HepG2 (cell line): ENCODE measurements around the gene MAP3K20. TPM values are rescaled to one million over a fixed set of nuclear protein-coding genes. Genes with fewer than 3 reads are reported as not detected.

ENCODE experiments used
- ATAC-seq: fragments of 200-7000 bp; cut with Tn5 transposase; 3 replicates; pipeline ENCODE4 v1.9.1; 2020; ENCODE audit warnings: mild to moderate bottlenecking, moderate library complexity
- BruUV-seq: library from RNA; stranded (reverse); fragments of 400-500 nt; replicated peaks from 2 replicates; lab custom pipeline; 2021; lab: Mats Ljungman, UMichigan
- CTCF ChIA-PET: fragments of 300-600 bp; formaldehyde crosslinking; extraction: SDS; loops from one replicate; lab custom pipeline; 2021; ENCODE audit warnings: low total read pairs, inconsistent platforms, low intra/inter-chr PET ratio; lab: Yijun Ruan, JAX
- POLR2A ChIA-PET: fragments of 350-600 bp; sonication (Branson Sonifier 250); formaldehyde crosslinking; loops from one replicate; lab custom pipeline; 2020; ENCODE audit warnings: antibody characterized with exemption, inconsistent platforms; lab: Yijun Ruan, JAX
- DNase-seq: peaks from one replicate; pipeline ENCODE4 v3.0.0-alpha.2; 2015; ENCODE audit warnings: low spot score
- FAIRE-seq: peaks from 3 replicates; lab custom pipeline; 2011; peaks lifted over from hg19 to GRCh38; lab: Jason Lieb, UNC
- H2AFZ ChIP-seq: one replicate; pipeline ENCODE4 v1.6.1; 2011; ENCODE audit warnings: low read length, inconsistent platforms
- H3K27ac ChIP-seq: fragments of 300-600 bp; 3 replicates; pipeline ENCODE4 v1.8.0; 2011; ENCODE audit warnings: mixed run types, mild to moderate bottlenecking, mixed read lengths, low read length, inconsistent platforms; ENCODE audit not compliant: insufficient read depth; ENCODE audit errors: extremely low read length
- H3K27me3 ChIP-seq, 2 experiments: fragments of 200-600 bp in 1 of 2; 2 replicates in 1 of 2; 3 replicates in 1 of 2; pipeline versions ENCODE4 v1.6.0 to v1.8.0; 2011; ENCODE audit warnings: low read length in 2 of 2, mild to moderate bottlenecking in 2 of 2, moderate library complexity in 2 of 2, inconsistent platforms in 1 of 2; ENCODE audit not compliant: insufficient read depth in 2 of 2, control insufficient read depth in 1 of 2
- H3K36me3 ChIP-seq, 2 experiments: fragments of 200-600 bp in 1 of 2; replicated peaks in 1 of 2; 2 replicates in 1 of 2; 3 replicates in 1 of 2; pipeline versions ENCODE4 v1.5.1 to v1.8.0; 2011; ENCODE audit warnings: low read length in 2 of 2, inconsistent platforms in 1 of 2; ENCODE audit not compliant: insufficient read depth in 2 of 2, control insufficient read depth in 1 of 2
- H3K4me1 ChIP-seq: 2 replicates; pipeline ENCODE4 v1.5.1; 2012; ENCODE audit warnings: low read length, inconsistent platforms; ENCODE audit not compliant: insufficient read depth
- H3K4me2 ChIP-seq: 2 replicates; pipeline ENCODE4 v1.6.0; 2011; ENCODE audit warnings: low read depth, low read length, inconsistent platforms
- H3K4me3 ChIP-seq, 3 experiments: fragments of 200-600 bp in 1 of 3; sonication (generic), shearing (Covaris generic) in 1 of 3; replicated peaks in 1 of 3; 2 replicates each; pipeline ENCODE4 v1.5.1; 2011 to 2016; ENCODE audit warnings: low read length in 3 of 3, inconsistent platforms in 2 of 3, low read depth in 2 of 3, mild to moderate bottlenecking in 2 of 3, control low read depth in 1 of 3, mixed read lengths in 1 of 3; ENCODE audit not compliant: insufficient read depth in 1 of 3
- H3K79me2 ChIP-seq: one replicate; pipeline ENCODE4 v1.6.1; 2011; ENCODE audit warnings: low read length, inconsistent platforms; ENCODE audit not compliant: insufficient read depth
- H3K9ac ChIP-seq: 2 replicates; pipeline ENCODE4 v1.6.0; 2011; ENCODE audit warnings: mild to moderate bottlenecking, low read depth, low read length, inconsistent platforms; ENCODE audit not compliant: insufficient read depth
- H3K9me3 ChIP-seq: 2 replicates; pipeline ENCODE4 v1.5.1; 2012; ENCODE audit warnings: mild to moderate bottlenecking, low read length
- H4K20me1 ChIP-seq: 2 replicates; pipeline ENCODE4 v1.6.0; 2011; ENCODE audit warnings: inconsistent platforms, mild to moderate bottlenecking, low read length, moderate library complexity; ENCODE audit not compliant: insufficient read depth
- CHD2 ChIP-seq: IDR thresholded peaks from 2 replicates; pipeline ENCODE4 v1.6.1; 2011; ENCODE audit warnings: low read depth, low read length, improper control_type of control experiment
- JUND ChIP-seq: sonication (generic); formaldehyde crosslinking; IDR thresholded peaks from 2 replicates; pipeline ENCODE4 v1.8.0; 2022; ENCODE audit warnings: mild to moderate bottlenecking, missing genetic modification reagents
- KLF16 ChIP-seq, 2 experiments: sonication (generic) in 1 of 2; formaldehyde crosslinking in 1 of 2; IDR thresholded peaks; 2 replicates each; pipeline versions ENCODE4 v1.6.1 to v1.8.0; 2016 to 2023; ENCODE audit warnings: missing genetic modification reagents in 2 of 2, missing compliant biosample characterization in 1 of 2
- PCBP1 ChIP-seq: fragments of 200-400 bp; formaldehyde crosslinking; IDR thresholded peaks from 2 replicates; pipeline ENCODE4 v1.6.1; 2017; ENCODE audit warnings: mild to moderate bottlenecking, low read depth, low read length, borderline replicate concordance
- RFXAP ChIP-seq: sonication (generic); formaldehyde crosslinking; IDR thresholded peaks from 2 replicates; pipeline ENCODE4 v1.4.0; 2020; ENCODE audit warnings: missing genetic modification reagents, borderline replicate concordance
- ZKSCAN5 ChIP-seq: sonication (generic); formaldehyde crosslinking; IDR thresholded peaks from 2 replicates; pipeline ENCODE4 v1.5.1; 2020; ENCODE audit warnings: mild to moderate bottlenecking, missing genetic modification reagents
- ZNF143 ChIP-seq: sonication (generic); formaldehyde crosslinking; IDR thresholded peaks from 2 replicates; pipeline ENCODE4 v1.4.0; 2020; ENCODE audit warnings: missing genetic modification reagents
- ZNF724P ChIP-seq: sonication (generic); formaldehyde crosslinking; IDR thresholded peaks from 2 replicates; pipeline ENCODE4 v1.8.0; 2022; ENCODE audit warnings: missing genetic modification reagents, borderline replicate concordance
- WGBS: methylation state at CpG from one replicate; pipeline ENCODE4 v1.1.6; 2017; ENCODE audit warnings: low lambda C conversion rate; 5-methylcytosine and 5-hydroxymethylcytosine counted together
- in situ Hi-C: cut with HindIII; loops from 2 replicates; pipeline ENCODE4 v1.10.0; 2017; ENCODE audit warnings: low pct_unique_long_range_greater_than_20kb; ENCODE audit not compliant: extremely low pct_ligation_motif_present
- intact Hi-C: fragments of 100-400 bp; cut with micrococcal nuclease; formaldehyde crosslinking; loops from one replicate; pipeline ENCODE4 v1.10.0; 2022; ENCODE audit not compliant: unreplicated experiment
- polyA plus RNA-seq, 8 experiments: library from polyadenylated mRNA; depleted of rRNA in 3 of 8; stranded (reverse) in 7 of 8; unstranded in 1 of 8; fragments of >200 nt; fragmentation: Illumina TruSeq in 4 of 8; extraction: Trizol in 4 of 8; gene quantifications; 2 replicates each; pipeline versions ENCODE4 v1.2.1 to v1.2.3, GENCODE V29; 2011 to 2016; ENCODE audit warnings: low read depth in 4 of 8, missing spikeins in 1 of 8, mixed read lengths in 1 of 8; ENCODE audit not compliant: insufficient read depth in 1 of 8
- total RNA-seq, 5 experiments: library from RNA; depleted of rRNA; stranded (reverse); fragments of >200 nt; fragmentation: Illumina TruSeq; extraction: Trizol; gene quantifications; 2 replicates each; pipeline ENCODE4 v1.2.3, GENCODE V29; 2016; ENCODE audit warnings: low read depth in 1 of 5
- TF ChIP-seq, protein P1 (sequence below): sonication (generic); formaldehyde crosslinking; conservative IDR thresholded peaks from 2 replicates; pipeline ENCODE4 v1.8.0; 2022; ENCODE audit warnings: low read depth, missing genetic modification reagents
- TF ChIP-seq, protein P2 (sequence below): sonication (generic); formaldehyde crosslinking; IDR thresholded peaks from one replicate; pipeline ENCODE4 v1.5.1; 2020; ENCODE audit warnings: mild to moderate bottlenecking, missing genetic modification reagents; ENCODE audit errors: not compliant biosample characterization
- TF ChIP-seq, protein P3 (sequence below): IDR thresholded peaks from 2 replicates; pipeline ENCODE4 v1.6.1; 2016; ENCODE audit warnings: low read depth, control low read depth

The MAP3K20 gene
- total and polyA plus RNA-seq, 2 of the 13 experiments (the other 11 are each of a cell fraction or from before 2014, with no cell fraction given), result 5.2 to 13.5 TPM

DNA sequence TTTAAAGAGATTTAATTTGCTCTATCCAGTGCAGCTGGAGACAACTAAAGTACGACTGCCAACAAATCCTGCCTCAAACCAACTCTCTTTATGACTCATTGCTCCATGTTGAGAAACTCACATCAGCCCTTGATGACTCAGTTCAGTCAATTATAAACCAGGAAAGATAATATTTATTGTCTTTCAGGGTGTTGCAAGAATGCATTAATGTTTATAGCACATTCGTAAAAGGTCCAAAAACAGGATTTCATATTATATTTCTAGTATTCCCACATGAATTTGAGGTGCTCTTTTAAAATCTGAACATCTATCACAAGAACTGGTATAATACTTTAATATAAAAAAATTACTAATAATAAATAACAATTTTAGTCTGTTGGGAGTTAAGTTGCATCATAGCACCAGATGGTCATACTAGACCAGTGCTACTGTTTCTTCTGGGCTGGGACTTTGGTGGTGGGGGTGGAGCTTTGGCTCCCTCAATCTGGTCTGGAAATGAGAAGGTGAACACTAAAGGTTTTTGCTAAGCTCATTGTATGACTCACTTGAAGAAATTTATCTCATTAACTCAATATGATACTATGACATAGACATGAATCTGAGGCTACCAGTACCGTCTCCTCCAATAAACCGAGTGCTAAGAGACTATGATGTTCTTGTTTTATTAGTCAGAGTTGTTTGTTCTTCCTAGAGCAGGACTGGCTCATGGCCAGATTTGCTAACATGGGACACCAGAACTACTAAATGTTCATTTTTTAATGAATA is 26.6 kb upstream of the MAP3K20 start (continued):
- TF ChIP-seq ZNF724P (no peak), PCBP1 (no peak)

DNA sequence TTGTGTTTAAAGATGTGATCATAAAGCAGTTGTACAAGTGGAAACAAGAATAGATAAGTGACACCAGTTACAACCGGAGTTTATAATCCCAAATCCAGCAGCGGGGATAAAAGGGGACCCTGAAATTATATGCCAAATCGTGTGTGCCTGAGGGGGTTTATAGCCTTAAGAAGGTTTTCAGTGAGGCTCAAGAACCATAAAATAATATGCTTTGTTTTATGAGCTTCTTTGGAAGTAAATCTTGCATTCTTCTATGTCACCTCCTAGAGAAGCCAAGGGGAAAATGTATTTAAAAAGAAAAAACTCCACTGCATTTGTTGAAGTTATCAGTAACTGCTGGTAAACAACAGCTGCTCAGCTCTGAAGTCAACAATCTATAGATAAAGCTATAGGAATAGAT is 25.8 kb upstream of the MAP3K20 start:
- BruUV-seq, result no TSS peak
- FAIRE-seq (no peak), ATAC-seq (no peak), DNase-seq (no peak)
- POLR2A ChIA-PET, result interaction anchor here (0.9 to 1.6 kb wide), 4 partner anchors 9 to 28 kb away, joined by 3 to 12 read pairs (median 6); no protein-coding TSS in a partner anchor
- H4K20me1 ChIP-seq, result no peaks in the 10 kb centered on the region
- H2AFZ ChIP-seq, result no peak overlapping the region
- no peak overlapping the region for H3K4me3 ChIP-seq
- no peak overlapping the region for H3K27ac ChIP-seq
- no peak for TF ChIP-seq JUND (CRISPR knock-in tag)
- TF ChIP-seq, protein P1, sequence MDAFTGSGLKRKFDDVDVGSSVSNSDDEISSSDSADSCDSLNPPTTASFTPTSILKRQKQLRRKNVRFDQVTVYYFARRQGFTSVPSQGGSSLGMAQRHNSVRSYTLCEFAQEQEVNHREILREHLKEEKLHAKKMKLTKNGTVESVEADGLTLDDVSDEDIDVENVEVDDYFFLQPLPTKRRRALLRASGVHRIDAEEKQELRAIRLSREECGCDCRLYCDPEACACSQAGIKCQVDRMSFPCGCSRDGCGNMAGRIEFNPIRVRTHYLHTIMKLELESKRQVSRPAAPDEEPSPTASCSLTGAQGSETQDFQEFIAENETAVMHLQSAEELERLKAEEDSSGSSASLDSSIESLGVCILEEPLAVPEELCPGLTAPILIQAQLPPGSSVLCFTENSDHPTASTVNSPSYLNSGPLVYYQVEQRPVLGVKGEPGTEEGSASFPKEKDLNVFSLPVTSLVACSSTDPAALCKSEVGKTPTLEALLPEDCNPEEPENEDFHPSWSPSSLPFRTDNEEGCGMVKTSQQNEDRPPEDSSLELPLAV, result no peak
- TF ChIP-seq ZNF143 (CRISPR knock-in tag), result no peak
- TF ChIP-seq RFXAP (CRISPR knock-in tag), result no peak
- TF ChIP-seq, protein P2, sequence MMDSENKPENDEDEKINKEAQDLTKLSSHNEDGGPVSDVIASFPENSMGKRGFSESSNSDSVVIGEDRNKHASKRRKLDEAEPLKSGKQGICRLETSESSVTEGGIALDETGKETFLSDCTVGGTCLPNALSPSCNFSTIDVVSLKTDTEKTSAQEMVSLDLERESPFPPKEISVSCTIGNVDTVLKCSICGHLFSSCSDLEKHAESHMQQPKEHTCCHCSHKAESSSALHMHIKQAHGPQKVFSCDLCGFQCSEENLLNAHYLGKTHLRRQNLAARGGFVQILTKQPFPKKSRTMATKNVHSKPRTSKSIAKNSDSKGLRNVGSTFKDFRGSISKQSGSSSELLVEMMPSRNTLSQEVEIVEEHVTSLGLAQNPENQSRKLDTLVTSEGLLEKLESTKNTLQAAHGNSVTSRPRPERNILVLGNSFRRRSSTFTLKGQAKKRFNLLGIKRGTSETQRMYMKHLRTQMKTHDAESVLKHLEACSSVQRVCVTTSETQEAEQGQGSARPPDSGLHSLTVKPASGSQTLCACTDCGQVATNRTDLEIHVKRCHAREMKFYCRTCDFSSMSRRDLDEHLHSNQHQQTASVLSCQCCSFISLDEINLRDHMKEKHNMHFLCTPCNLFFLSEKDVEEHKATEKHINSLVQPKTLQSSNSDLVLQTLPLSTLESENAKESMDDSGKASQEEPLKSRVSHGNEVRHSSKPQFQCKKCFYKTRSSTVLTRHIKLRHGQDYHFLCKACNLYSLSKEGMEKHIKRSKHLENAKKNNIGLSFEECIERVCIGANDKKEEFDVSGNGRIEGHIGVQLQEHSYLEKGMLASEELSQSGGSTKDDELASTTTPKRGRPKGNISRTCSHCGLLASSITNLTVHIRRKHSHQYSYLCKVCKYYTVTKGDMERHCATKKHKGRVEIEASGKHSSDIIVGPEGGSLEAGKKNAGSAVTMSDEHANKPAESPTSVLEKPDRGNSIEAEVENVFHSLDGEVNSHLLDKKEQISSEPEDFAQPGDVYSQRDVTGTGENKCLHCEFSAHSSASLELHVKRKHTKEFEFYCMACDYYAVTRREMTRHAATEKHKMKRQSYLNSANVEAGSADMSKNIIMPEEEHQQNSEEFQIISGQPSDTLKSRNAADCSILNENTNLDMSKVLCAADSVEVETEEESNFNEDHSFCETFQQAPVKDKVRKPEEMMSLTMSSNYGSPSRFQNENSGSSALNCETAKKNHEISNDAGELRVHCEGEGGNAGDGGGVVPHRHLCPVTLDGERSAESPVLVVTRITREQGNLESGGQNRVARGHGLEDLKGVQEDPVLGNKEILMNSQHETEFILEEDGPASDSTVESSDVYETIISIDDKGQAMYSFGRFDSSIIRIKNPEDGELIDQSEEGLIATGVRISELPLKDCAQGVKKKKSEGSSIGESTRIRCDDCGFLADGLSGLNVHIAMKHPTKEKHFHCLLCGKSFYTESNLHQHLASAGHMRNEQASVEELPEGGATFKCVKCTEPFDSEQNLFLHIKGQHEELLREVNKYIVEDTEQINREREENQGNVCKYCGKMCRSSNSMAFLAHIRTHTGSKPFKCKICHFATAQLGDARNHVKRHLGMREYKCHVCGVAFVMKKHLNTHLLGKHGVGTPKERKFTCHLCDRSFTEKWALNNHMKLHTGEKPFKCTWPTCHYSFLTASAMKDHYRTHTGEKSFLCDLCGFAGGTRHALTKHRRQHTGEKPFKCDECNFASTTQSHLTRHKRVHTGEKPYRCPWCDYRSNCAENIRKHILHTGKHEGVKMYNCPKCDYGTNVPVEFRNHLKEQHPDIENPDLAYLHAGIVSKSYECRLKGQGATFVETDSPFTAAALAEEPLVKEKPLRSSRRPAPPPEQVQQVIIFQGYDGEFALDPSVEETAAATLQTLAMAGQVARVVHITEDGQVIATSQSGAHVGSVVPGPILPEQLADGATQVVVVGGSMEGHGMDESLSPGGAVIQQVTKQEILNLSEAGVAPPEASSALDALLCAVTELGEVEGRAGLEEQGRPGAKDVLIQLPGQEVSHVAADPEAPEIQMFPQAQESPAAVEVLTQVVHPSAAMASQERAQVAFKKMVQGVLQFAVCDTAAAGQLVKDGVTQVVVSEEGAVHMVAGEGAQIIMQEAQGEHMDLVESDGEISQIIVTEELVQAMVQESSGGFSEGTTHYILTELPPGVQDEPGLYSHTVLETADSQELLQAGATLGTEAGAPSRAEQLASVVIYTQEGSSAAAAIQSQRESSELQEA, result no peak
- TF ChIP-seq, protein P3, sequence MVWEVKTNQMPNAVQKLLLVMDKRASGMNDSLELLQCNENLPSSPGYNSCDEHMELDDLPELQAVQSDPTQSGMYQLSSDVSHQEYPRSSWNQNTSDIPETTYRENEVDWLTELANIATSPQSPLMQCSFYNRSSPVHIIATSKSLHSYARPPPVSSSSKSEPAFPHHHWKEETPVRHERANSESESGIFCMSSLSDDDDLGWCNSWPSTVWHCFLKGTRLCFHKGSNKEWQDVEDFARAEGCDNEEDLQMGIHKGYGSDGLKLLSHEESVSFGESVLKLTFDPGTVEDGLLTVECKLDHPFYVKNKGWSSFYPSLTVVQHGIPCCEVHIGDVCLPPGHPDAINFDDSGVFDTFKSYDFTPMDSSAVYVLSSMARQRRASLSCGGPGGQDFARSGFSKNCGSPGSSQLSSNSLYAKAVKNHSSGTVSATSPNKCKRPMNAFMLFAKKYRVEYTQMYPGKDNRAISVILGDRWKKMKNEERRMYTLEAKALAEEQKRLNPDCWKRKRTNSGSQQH, result no peak
- TF ChIP-seq ZKSCAN5 (CRISPR knock-in tag), result no peak
- no peak for TF ChIP-seq CHD2
- no peak for TF ChIP-seq KLF16 (CRISPR knock-in tag; IDR thresholded peaks at IDR 0.05)
- peak overlapping the region; percentile 50; the same call in 1 of the 2 replicates for H3K4me2 ChIP-seq
- H3K36me3 ChIP-seq, result no peaks in the 10 kb centered on the region
- intact Hi-C loops (no loop called here), in situ Hi-C loops (no loop called here)
- 91% methylated on average over 3 of the region's 3 CpGs for WGBS
- peaks cover 51% of the 10 kb centered on the region for H3K4me1 ChIP-seq
- no peaks in the 10 kb centered on the region for H3K27me3 ChIP-seq
- no peaks in the 10 kb centered on the region for H3K9me3 ChIP-seq
- CTCF ChIA-PET, result no interaction called here
- H3K9ac ChIP-seq, result no peak overlapping the region
- H3K79me2 ChIP-seq, result no peaks in the 10 kb centered on the region
